ENCODE results near the gene KRTAP1-1.
"Not testable (repeated sequence)": the region's sequence is repeated elsewhere in the genome, so short reads cannot be mapped to it uniquely, and the experiment has no call there.

Gene KRTAP1-1

DNA sequence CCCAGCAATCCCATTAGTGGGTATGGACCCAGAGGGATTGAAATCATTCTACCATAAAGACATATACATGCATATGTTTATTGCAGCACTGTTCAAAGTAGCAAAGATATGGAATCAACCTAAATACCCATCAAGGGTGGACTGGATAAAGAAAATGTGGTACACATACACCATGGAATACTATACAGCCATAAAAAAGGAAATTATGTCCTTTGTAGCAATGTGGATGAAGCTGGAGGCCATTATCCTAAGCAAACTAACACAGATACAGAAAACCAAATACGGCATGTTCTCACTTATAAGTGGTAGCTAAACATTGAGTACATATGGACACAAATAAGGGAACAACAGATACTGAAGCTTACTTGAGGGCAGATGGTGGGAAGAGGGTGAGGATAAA is 16.3 kb upstream of the KRTAP1-1 start:
- Histone ChIP-seq H3K27me3 (ENCODE audit: control insufficient read depth in 1 of 2, insufficient read depth in 2 of 2, low read length in 2 of 2) (peaks cover 0 to 23% of the 10 kb centered on the region in 2 donors), H3K9ac (ENCODE audit: low read depth in 1 of 2, low read length in 2 of 2) (no peak overlapping the region), H3K27ac (ENCODE audit: low read depth, low read length) (no peak overlapping the region), H3K36me3 (ENCODE audit: control insufficient read depth in 1 of 2, insufficient read depth in 2 of 2, low read length in 2 of 2) (no peaks in the 10 kb centered on the region), H3K9me3 (ENCODE audit: control insufficient read depth in 1 of 2, low read length in 2 of 2) (peaks cover 0 to 4% of the 10 kb centered on the region in 2 donors), H3K4me3 (ENCODE audit: low read depth in 1 of 2, low read length in 2 of 2) (no peak overlapping the region), H3K4me1 (ENCODE audit: control insufficient read depth in 1 of 2, insufficient read depth in 2 of 2, low read length in 2 of 2) (no peaks in the 10 kb centered on the region)

DNA sequence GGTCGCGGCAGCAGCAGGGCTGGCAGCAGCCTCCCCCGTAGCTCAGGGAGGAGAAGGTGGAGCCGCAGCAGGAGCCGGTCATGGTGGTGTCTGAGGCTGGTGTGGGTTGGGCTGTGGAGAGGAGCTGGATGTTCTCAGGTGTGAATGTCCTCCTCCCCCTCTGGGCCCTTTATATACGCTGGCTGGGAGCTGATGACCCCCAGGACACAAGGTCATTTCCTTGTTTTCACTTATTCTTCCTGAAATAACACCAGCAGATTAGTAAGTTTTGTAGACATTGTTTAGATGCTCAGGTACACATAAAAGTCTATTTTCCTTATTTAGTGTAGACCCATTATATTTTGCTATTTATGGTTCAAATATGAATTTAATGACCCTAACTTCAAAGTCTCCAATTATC is 13.9 kb upstream of the KRTAP1-1 start, which contains the start of gene KRTAP2-2:
KRTAP2-2 (minus strand) TSS at position 101 of the 400 bp plus-strand sequence; CDS start at position 82, 19 bp downstream.
- not testable (repeated sequence) for H3K36me3 ChIP-seq (ENCODE audit: control insufficient read depth in 1 of 2, insufficient read depth in 2 of 2, low read length in 2 of 2); H3K27ac ChIP-seq (ENCODE audit: low read depth, low read length); H3K9ac ChIP-seq (ENCODE audit: low read depth in 1 of 2, low read length in 2 of 2); H3K9me3 ChIP-seq (ENCODE audit: control insufficient read depth in 1 of 2, low read length in 2 of 2); H3K4me3 ChIP-seq (ENCODE audit: low read depth in 1 of 2, low read length in 2 of 2); H3K4me1 ChIP-seq (ENCODE audit: control insufficient read depth in 1 of 2, insufficient read depth in 2 of 2, low read length in 2 of 2)
- H3K27me3 ChIP-seq (ENCODE audit: control insufficient read depth in 1 of 2, insufficient read depth in 2 of 2, low read length in 2 of 2), result peaks cover 0 to 11% of the 10 kb centered on the region in 2 donors

DNA sequence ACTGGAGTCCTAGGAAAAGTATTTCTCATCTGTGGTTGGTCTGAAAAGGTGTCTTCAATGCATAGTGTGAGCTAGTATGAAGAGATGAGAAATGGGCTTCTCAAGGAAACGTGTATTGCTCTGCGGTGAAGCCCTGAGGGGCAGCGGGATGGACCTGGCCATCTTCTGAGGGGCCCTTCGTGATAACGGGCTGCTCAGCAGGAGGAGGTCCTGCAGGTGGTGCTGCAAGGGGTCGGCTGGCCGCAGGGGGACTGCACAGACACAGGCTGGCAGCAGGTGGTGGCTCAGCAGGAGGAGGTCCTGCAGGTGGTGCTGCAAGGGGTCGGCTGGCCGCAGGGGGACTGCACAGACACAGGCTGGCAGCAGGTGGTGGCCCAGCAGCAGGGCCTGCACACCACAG is 13.3 kb upstream of the KRTAP1-1 start:
- H3K27me3 ChIP-seq (ENCODE audit: control insufficient read depth in 1 of 2, insufficient read depth in 2 of 2, low read length in 2 of 2), result peaks cover 0 to 10% of the 10 kb centered on the region in 2 donors
- H3K36me3 ChIP-seq (ENCODE audit: control insufficient read depth in 1 of 2, insufficient read depth in 2 of 2, low read length in 2 of 2); H3K4me3 ChIP-seq (ENCODE audit: low read depth in 1 of 2, low read length in 2 of 2); H3K9ac ChIP-seq (ENCODE audit: low read depth in 1 of 2, low read length in 2 of 2); H3K9me3 ChIP-seq (ENCODE audit: control insufficient read depth in 1 of 2, low read length in 2 of 2); H3K27ac ChIP-seq (ENCODE audit: low read depth, low read length); H3K4me1 ChIP-seq (ENCODE audit: control insufficient read depth in 1 of 2, insufficient read depth in 2 of 2, low read length in 2 of 2): not testable (repeated sequence)

- no peaks in the 10 kb centered on the region for H3K4me1 ChIP-seq (ENCODE audit: control insufficient read depth in 1 of 2, insufficient read depth in 2 of 2, low read length in 2 of 2)
- H3K27me3 ChIP-seq (ENCODE audit: control insufficient read depth in 1 of 2, insufficient read depth in 2 of 2, low read length in 2 of 2), result peaks cover 0 to 10% of the 10 kb centered on the region in 2 donors
- no peak overlapping the region for H3K27ac ChIP-seq (ENCODE audit: low read depth, low read length)
- H3K4me3 ChIP-seq (ENCODE audit: low read depth in 1 of 2, low read length in 2 of 2), result no peak overlapping the region
- H3K9ac ChIP-seq (ENCODE audit: low read depth in 1 of 2, low read length in 2 of 2), result no peak overlapping the region
- no peaks in the 10 kb centered on the region for H3K36me3 ChIP-seq (ENCODE audit: control insufficient read depth in 1 of 2, insufficient read depth in 2 of 2, low read length in 2 of 2)
- peaks cover 0 to 4% of the 10 kb centered on the region in 2 donors for H3K9me3 ChIP-seq (ENCODE audit: control insufficient read depth in 1 of 2, low read length in 2 of 2)
These were observed 12.8 kb upstream of the KRTAP1-1 start for GRCh38 chr17:41054025-41054424.

- H3K4me1 ChIP-seq (ENCODE audit: control insufficient read depth in 1 of 2, insufficient read depth in 2 of 2, low read length in 2 of 2), result no peaks in the 10 kb centered on the region
- H3K9me3 ChIP-seq (ENCODE audit: control insufficient read depth in 1 of 2, low read length in 2 of 2), result peaks cover 0 to 3% of the 10 kb centered on the region in 2 donors
- H3K4me3 ChIP-seq (ENCODE audit: low read depth in 1 of 2, low read length in 2 of 2), result no peak overlapping the region
- no peaks in the 10 kb centered on the region for H3K36me3 ChIP-seq (ENCODE audit: control insufficient read depth in 1 of 2, insufficient read depth in 2 of 2, low read length in 2 of 2)
- H3K27me3 ChIP-seq (ENCODE audit: control insufficient read depth in 1 of 2, insufficient read depth in 2 of 2, low read length in 2 of 2), result peaks cover 5 to 9% of the 10 kb centered on the region in 2 donors
- H3K27ac ChIP-seq (ENCODE audit: low read depth, low read length), result no peak overlapping the region
- no peak overlapping the region for H3K9ac ChIP-seq (ENCODE audit: low read depth in 1 of 2, low read length in 2 of 2)
These were observed 11.3 kb upstream of the KRTAP1-1 start for GRCh38 chr17:41052566-41052965.

DNA sequence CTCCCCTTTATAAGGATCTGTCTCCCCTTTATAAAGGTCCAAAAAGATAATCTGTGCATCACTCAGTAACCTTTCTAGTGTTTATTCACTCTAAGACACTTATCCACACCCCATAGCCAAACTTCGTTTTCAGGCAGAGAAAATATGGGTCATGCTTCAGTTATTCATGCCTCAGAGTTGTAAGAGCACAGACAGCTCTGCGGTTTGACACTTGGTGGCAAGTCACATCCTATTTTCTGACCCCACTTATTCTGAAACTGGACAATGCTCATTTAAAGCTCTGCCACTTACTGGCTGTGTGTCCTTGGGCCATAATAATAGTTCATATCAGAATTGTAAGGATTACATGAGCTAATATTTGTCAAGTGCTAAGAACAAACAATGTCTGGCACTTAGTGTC is 7.9 kb upstream of the KRTAP1-1 start:
- Histone ChIP-seq H3K4me1 (ENCODE audit: control insufficient read depth in 1 of 2, insufficient read depth in 2 of 2, low read length in 2 of 2) (no peaks in the 10 kb centered on the region), H3K4me3 (ENCODE audit: low read depth in 1 of 2, low read length in 2 of 2) (no peak overlapping the region), H3K27me3 (ENCODE audit: control insufficient read depth in 1 of 2, insufficient read depth in 2 of 2, low read length in 2 of 2) (peaks cover 5 to 11% of the 10 kb centered on the region in 2 donors), H3K9me3 (ENCODE audit: control insufficient read depth in 1 of 2, low read length in 2 of 2) (no peaks in the 10 kb centered on the region), H3K27ac (ENCODE audit: low read depth, low read length) (no peak overlapping the region), H3K9ac (ENCODE audit: low read depth in 1 of 2, low read length in 2 of 2) (no peak overlapping the region), H3K36me3 (ENCODE audit: control insufficient read depth in 1 of 2, insufficient read depth in 2 of 2, low read length in 2 of 2) (no peaks in the 10 kb centered on the region)

DNA sequence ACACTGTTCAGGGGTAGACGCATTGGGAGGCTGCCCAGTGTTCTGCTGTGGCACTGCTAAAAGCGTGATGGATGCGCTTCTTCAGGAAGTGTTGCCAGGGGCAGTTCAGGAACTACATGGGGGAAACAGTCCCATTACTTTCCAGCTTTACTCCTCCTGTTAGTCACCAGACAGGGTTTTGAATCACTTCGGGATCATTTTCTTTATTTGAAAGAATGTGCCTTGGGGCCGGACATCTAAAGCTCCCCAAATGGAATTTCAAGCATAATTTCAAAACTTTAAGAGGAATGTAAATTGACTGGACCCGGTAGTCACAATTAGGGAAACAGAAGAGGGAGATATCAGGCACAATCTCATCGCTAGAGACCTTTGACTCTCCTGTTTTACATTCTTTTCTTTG is 7.2 kb upstream of the KRTAP1-1 start:
- Histone ChIP-seq H3K36me3 (ENCODE audit: control insufficient read depth in 1 of 2, insufficient read depth in 2 of 2, low read length in 2 of 2) (no peaks in the 10 kb centered on the region), H3K9me3 (ENCODE audit: control insufficient read depth in 1 of 2, low read length in 2 of 2) (no peaks in the 10 kb centered on the region), H3K27ac (ENCODE audit: low read depth, low read length) (no peak overlapping the region), H3K9ac (ENCODE audit: low read depth in 1 of 2, low read length in 2 of 2) (no peak overlapping the region), H3K27me3 (ENCODE audit: control insufficient read depth in 1 of 2, insufficient read depth in 2 of 2, low read length in 2 of 2) (peaks cover 5 to 10% of the 10 kb centered on the region in 2 donors), H3K4me1 (ENCODE audit: control insufficient read depth in 1 of 2, insufficient read depth in 2 of 2, low read length in 2 of 2) (no peaks in the 10 kb centered on the region), H3K4me3 (ENCODE audit: low read depth in 1 of 2, low read length in 2 of 2) (no peak overlapping the region)

GRCh38 chr17:41046735-41047465 is 5.7 kb upstream of the KRTAP1-1 start, which contains the start of gene KRTAP2-1:
TSS of gene KRTAP2-1 (minus strand) at chr17:41047316. CDS start at chr17:41047267, 49 bp downstream.
- not testable (repeated sequence) for H3K4me3 ChIP-seq (ENCODE audit: low read depth in 1 of 2, low read length in 2 of 2); H3K27ac ChIP-seq (ENCODE audit: low read depth, low read length); H3K36me3 ChIP-seq (ENCODE audit: control insufficient read depth in 1 of 2, insufficient read depth in 2 of 2, low read length in 2 of 2); H3K27me3 ChIP-seq (ENCODE audit: control insufficient read depth in 1 of 2, insufficient read depth in 2 of 2, low read length in 2 of 2); H3K9me3 ChIP-seq (ENCODE audit: control insufficient read depth in 1 of 2, low read length in 2 of 2); H3K9ac ChIP-seq (ENCODE audit: low read depth in 1 of 2, low read length in 2 of 2); H3K4me1 ChIP-seq (ENCODE audit: control insufficient read depth in 1 of 2, insufficient read depth in 2 of 2, low read length in 2 of 2)

- Histone ChIP-seq H3K4me3 (ENCODE audit: low read depth in 1 of 2, low read length in 2 of 2) (no peak overlapping the region), H3K36me3 (ENCODE audit: control insufficient read depth in 1 of 2, insufficient read depth in 2 of 2, low read length in 2 of 2) (no peaks in the 10 kb centered on the region), H3K9me3 (ENCODE audit: control insufficient read depth in 1 of 2, low read length in 2 of 2) (no peaks in the 10 kb centered on the region), H3K27me3 (ENCODE audit: control insufficient read depth in 1 of 2, insufficient read depth in 2 of 2, low read length in 2 of 2) (peaks cover 0 to 5% of the 10 kb centered on the region in 2 donors), H3K27ac (ENCODE audit: low read depth, low read length) (no peak overlapping the region), H3K4me1 (ENCODE audit: control insufficient read depth in 1 of 2, insufficient read depth in 2 of 2, low read length in 2 of 2) (no peaks in the 10 kb centered on the region), H3K9ac (ENCODE audit: low read depth in 1 of 2, low read length in 2 of 2) (no peak overlapping the region)
These were observed 1.7 kb upstream of the KRTAP1-1 start for GRCh38 chr17:41042953-41043352.

DNA sequence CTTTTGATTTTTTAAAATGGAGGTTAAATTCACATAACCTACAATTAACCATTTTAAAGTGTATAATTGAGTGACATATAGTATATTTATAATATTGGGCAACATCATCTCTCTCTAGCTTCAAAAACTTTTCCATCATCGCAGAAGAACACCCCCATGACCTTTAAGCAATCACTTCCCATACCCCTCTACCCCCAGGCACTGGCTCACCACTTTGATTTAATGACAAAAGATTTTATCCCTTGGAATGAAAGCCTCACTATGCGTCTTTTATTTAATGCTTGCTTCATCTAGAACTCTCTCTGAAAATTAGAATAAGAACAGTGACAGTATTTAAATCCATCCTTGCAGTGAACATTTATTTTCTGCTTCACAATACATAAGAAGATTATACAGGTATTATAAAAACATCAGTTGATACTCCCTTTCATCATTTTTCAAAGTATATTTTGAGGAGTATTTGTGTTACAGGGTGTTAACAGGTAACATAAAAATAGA is 3.3 kb downstream of the KRTAP1-1 start:
- Histone ChIP-seq H3K27me3 (ENCODE audit: control insufficient read depth in 1 of 2, insufficient read depth in 2 of 2, low read length in 2 of 2) (peaks cover 0 to 3% of the 10 kb centered on the region in 2 donors), H3K9ac (ENCODE audit: low read depth in 1 of 2, low read length in 2 of 2) (no peak overlapping the region), H3K36me3 (ENCODE audit: control insufficient read depth in 1 of 2, insufficient read depth in 2 of 2, low read length in 2 of 2) (no peaks in the 10 kb centered on the region), H3K27ac (ENCODE audit: low read depth, low read length) (no peak overlapping the region), H3K4me3 (ENCODE audit: low read depth in 1 of 2, low read length in 2 of 2) (no peak overlapping the region), H3K9me3 (ENCODE audit: control insufficient read depth in 1 of 2, low read length in 2 of 2) (no peaks in the 10 kb centered on the region), H3K4me1 (ENCODE audit: control insufficient read depth in 1 of 2, insufficient read depth in 2 of 2, low read length in 2 of 2) (no peaks in the 10 kb centered on the region)

Data from duodenal mucosa (tissue), 2 donors.